ENCODE measurements around the gene MRGPRX4.

Gene MRGPRX4

GRCh38 chr11:18221274-18221876 lies 48.7 kb downstream of the MRGPRX4 start:
- DNase-seq = no peak

DNA sequence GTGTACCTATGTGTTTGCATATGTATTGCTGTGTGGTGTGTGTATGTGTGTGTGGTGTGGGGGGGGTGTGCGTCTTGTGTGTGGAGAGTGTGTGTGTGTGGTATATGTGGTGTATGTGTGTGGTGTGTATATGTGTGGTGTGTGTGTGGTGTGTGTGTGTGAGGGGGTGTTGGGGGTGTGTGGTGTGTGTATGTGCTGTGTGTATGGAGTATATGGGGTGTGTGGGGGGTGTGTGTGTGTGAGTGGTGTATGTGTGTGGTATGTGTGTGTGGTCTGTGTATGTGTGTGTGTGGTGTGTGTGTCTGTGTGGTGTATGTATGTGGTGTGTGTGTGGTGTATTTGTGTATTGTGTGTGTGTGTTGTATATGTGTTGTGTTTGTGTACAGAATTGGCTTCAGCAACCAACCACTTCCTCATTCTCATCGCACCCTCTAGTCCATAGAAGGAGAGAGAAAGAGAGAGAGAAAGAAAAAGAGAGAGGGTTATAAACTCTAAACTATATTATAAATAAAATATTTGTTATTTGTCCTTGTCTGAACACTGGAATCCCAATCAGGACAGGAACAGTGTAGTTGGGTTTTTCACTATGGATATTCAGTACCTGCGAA lies 50.3 kb downstream of the MRGPRX4 start:
- DNase-seq = no peak

Data from CD4-positive, alpha-beta T cell treated with Interleukin-17A for 1 hour (primary cell).